ENCODE measurements around the gene COMMD1. TPM values are rescaled to one million over a fixed set of nuclear protein-coding genes. Genes with fewer than 3 reads are reported as not detected.
"Not testable (repeated sequence)": the region's sequence is repeated elsewhere in the genome, so short reads cannot be mapped to it uniquely, and the experiment has no call there.

Gene COMMD1
- total and polyA plus RNA-seq, 2 experiments from 2014 or later, result 30.5 to 71.1 TPM

DNA sequence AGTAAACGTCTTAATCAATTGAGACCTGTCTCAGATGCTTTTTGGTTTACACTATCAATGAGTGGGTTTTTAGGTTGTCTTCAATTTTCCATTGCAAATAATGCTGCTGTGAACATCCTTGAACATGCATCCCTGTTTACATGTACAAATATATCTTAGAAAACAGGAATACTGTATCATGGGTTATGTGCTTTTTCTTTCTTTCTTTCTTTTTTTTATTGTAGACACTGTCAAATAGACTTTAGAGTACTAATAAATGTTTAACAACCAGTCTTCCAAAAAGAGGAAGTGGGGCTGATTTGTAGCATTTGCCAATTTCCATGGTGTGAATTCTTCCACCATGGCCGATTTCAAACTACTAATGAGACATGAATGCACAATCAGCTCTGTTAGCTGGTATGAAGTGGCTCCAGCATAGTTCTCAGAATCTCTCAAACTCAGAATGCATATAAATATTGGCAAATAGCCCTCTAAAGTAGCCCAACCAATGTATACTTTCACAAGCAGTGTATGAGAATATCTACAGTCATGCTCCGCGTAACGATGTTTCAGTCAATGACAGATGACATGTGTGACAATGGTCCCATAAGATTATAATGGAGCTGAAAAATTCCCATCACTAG lies 240.1 kb downstream of the COMMD1 start:
- no peak overlapping the region for H3K4me2 ChIP-seq
- no peak overlapping the region for H3K4me3 ChIP-seq
- H3K27me3 ChIP-seq, result no peaks in the 10 kb centered on the region
- no peaks in the 10 kb centered on the region for H3K4me1 ChIP-seq (ENCODE audit: insufficient read depth)
- WGBS (ENCODE audit: low lambda C conversion rate, missing lambda C conversion rate), result 96% methylated on average over 5 of the region's 5 CpGs
- peaks cover 6% of the 10 kb centered on the region for H3K9me2 ChIP-seq (replicated peaks; ENCODE audit: insufficient read depth)
- no peaks in the 10 kb centered on the region for H3K9me3 ChIP-seq (ENCODE audit: low read depth)
- H4K20me1 ChIP-seq (ENCODE audit: insufficient read depth, poor library complexity, severe bottlenecking), result no peaks in the 10 kb centered on the region
- TF ChIP-seq EZH2phosphoT487 (IDR thresholded peaks at IDR 0.05; ENCODE audit: low read depth, severe bottlenecking, unreplicated experiment) (no peak), EZH2 (IDR thresholded peaks at IDR 0.05; ENCODE audit: borderline replicate concordance) (no peak)
- TF ChIP-seq, protein P1, sequence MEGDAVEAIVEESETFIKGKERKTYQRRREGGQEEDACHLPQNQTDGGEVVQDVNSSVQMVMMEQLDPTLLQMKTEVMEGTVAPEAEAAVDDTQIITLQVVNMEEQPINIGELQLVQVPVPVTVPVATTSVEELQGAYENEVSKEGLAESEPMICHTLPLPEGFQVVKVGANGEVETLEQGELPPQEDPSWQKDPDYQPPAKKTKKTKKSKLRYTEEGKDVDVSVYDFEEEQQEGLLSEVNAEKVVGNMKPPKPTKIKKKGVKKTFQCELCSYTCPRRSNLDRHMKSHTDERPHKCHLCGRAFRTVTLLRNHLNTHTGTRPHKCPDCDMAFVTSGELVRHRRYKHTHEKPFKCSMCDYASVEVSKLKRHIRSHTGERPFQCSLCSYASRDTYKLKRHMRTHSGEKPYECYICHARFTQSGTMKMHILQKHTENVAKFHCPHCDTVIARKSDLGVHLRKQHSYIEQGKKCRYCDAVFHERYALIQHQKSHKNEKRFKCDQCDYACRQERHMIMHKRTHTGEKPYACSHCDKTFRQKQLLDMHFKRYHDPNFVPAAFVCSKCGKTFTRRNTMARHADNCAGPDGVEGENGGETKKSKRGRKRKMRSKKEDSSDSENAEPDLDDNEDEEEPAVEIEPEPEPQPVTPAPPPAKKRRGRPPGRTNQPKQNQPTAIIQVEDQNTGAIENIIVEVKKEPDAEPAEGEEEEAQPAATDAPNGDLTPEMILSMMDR (IDR thresholded peaks at IDR 0.05; ENCODE audit: poor library complexity), result no peak
- no peak overlapping the region for H2AFZ ChIP-seq
- DNase-seq (ENCODE audit: low spot score), result no peak
- H3K79me2 ChIP-seq, result no peaks in the 10 kb centered on the region
- no peak overlapping the region for H3K27ac ChIP-seq
- no peaks in the 10 kb centered on the region for H3K36me3 ChIP-seq (replicated peaks; ENCODE audit: insufficient read depth, low read depth)

DNA sequence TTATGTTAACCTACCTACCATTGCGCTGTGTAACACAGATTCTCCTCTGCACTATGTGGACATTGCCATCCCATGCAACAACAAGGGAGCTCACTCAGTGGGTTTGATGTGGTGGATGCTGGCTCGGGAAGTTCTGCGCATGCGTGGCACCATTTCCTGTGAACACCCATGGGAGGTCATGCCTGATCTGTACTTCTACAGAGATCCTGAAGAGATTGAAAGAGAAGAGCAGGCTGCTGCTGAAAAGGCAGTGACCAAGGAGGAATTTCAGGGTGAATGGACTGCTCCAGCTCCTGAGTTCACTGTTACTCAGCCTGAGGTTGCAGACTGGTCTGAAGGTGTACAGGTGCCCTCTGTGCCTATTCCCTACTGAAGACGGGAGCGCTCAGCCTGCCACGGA lies 241.3 kb downstream of the COMMD1 start:
- H3K9me2 ChIP-seq (replicated peaks; ENCODE audit: insufficient read depth); H3K79me2 ChIP-seq; H3K9me3 ChIP-seq (ENCODE audit: low read depth); H2AFZ ChIP-seq; H4K20me1 ChIP-seq (ENCODE audit: insufficient read depth, poor library complexity, severe bottlenecking); H3K4me2 ChIP-seq; H3K27me3 ChIP-seq; H3K36me3 ChIP-seq (replicated peaks; ENCODE audit: insufficient read depth, low read depth); H3K27ac ChIP-seq; DNase-seq (ENCODE audit: low spot score); H3K4me3 ChIP-seq; H3K4me1 ChIP-seq (ENCODE audit: insufficient read depth): not testable (repeated sequence)
- WGBS (ENCODE audit: low lambda C conversion rate, missing lambda C conversion rate), result 96% methylated on average over 7 of the region's 7 CpGs

DNA sequence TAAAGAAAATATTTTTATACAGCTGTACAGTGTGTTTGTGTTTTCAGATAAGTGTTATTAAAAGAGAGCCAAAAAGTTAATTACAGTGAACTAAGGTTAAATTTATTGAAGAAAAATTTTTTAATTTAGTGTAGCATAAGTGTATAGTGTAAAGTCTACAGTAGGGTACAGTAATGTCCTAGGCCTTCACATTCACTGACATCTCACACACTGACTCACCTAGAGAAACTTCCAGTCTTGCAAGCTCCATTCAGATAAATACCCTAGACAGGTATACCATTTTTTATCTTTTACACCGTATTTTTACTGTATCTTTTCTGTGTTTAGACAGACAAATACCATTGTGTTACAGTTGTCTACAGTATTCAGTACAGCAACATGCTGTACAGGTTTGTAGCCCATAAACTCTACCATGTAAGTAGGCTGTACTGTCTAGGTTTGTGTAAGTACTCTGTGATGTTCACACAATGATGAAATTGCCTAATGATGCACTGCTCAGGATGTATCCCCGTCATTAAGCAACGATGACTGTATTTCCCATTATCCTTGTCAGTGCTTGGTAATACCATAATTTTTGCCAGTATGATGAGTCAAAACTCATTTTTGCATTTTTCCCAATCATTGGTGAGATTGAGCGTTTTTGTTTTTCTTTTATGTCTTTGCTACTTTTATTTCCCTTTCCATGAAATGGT lies 242.3 kb downstream of the COMMD1 start:
- no peaks in the 10 kb centered on the region for H3K36me3 ChIP-seq (replicated peaks; ENCODE audit: insufficient read depth, low read depth)
- WGBS (ENCODE audit: low lambda C conversion rate, missing lambda C conversion rate), result 94% methylated on average over 4 of the region's 4 CpGs
- DNase-seq (ENCODE audit: low spot score), result no peak
- H3K79me2 ChIP-seq, result no peaks in the 10 kb centered on the region
- H4K20me1 ChIP-seq (ENCODE audit: insufficient read depth, poor library complexity, severe bottlenecking), result no peaks in the 10 kb centered on the region
- H3K4me1 ChIP-seq (ENCODE audit: insufficient read depth), result no peaks in the 10 kb centered on the region
- no peak overlapping the region for H3K4me2 ChIP-seq
- no peaks in the 10 kb centered on the region for H3K9me3 ChIP-seq (ENCODE audit: low read depth)
- no peaks in the 10 kb centered on the region for H3K9me2 ChIP-seq (replicated peaks; ENCODE audit: insufficient read depth)
- H2AFZ ChIP-seq, result no peak overlapping the region
- no peak for TF ChIP-seq EZH2phosphoT487 (IDR thresholded peaks at IDR 0.05; ENCODE audit: low read depth, severe bottlenecking, unreplicated experiment)
- TF ChIP-seq, protein P1 (IDR thresholded peaks at IDR 0.05; ENCODE audit: poor library complexity), result no peak
- no peak for TF ChIP-seq EZH2 (IDR thresholded peaks at IDR 0.05; ENCODE audit: borderline replicate concordance)
- H3K4me3 ChIP-seq, result no peak overlapping the region
- H3K27me3 ChIP-seq, result no peaks in the 10 kb centered on the region
- no peak overlapping the region for H3K27ac ChIP-seq

DNA sequence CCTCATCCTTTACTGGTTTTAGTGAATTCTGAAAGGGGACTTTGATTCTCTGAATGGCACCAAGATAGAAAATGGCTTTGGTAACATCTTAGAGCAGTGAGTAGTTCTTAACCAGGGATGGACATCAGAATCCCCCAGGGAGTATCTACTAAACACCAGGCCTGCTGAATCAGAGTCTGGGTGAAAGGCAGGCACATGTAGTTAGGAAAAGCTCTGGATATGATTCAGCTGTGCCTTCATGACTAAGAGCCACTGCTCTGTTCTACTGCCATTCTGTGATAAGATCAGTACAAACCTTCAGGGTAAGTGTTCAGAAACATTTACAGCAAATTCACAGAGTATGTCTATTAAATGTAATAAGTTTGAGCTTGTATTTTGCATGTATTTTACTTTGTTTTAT lies 244.2 kb downstream of the COMMD1 start:
- H3K36me3 ChIP-seq (replicated peaks; ENCODE audit: insufficient read depth, low read depth), result no peaks in the 10 kb centered on the region
- no peaks in the 10 kb centered on the region for H3K27me3 ChIP-seq
- TF ChIP-seq EZH2 (IDR thresholded peaks at IDR 0.05; ENCODE audit: borderline replicate concordance) (no peak), EZH2phosphoT487 (IDR thresholded peaks at IDR 0.05; ENCODE audit: low read depth, severe bottlenecking, unreplicated experiment) (no peak)
- TF ChIP-seq, protein P1 (IDR thresholded peaks at IDR 0.05; ENCODE audit: poor library complexity), result no peak
- no peak overlapping the region for H3K4me3 ChIP-seq
- no peak overlapping the region for H3K4me2 ChIP-seq
- H3K9me2 ChIP-seq (replicated peaks; ENCODE audit: insufficient read depth), result no peaks in the 10 kb centered on the region
- H3K27ac ChIP-seq, result no peak overlapping the region
- no peak overlapping the region for H2AFZ ChIP-seq
- no peaks in the 10 kb centered on the region for H3K9me3 ChIP-seq (ENCODE audit: low read depth)
- DNase-seq (ENCODE audit: low spot score), result peak; percentile 55
- no peaks in the 10 kb centered on the region for H3K4me1 ChIP-seq (ENCODE audit: insufficient read depth)
- H3K79me2 ChIP-seq, result no peaks in the 10 kb centered on the region
- no peaks in the 10 kb centered on the region for H4K20me1 ChIP-seq (ENCODE audit: insufficient read depth, poor library complexity, severe bottlenecking)

Measured in hepatocyte (in vitro differentiated cells).